Fibroblast of lung (primary cell): Measurements from ENCODE around the gene IGFBPL1. TPM values are rescaled to one million over a fixed set of nuclear protein-coding genes. Genes with fewer than 3 reads are reported as not detected.

Source experiments
- DNase-seq, 2 donors: peaks; one replicate each; pipeline versions ENCODE4 v3.0.0 to v3.0.0-alpha.2; 2010; ENCODE audit warnings: low read depth in 2 of 2
- H2AFZ ChIP-seq: 2 replicates; pipeline ENCODE4 v1.5.1; 2012; ENCODE audit warnings: low read length, control low read depth, inconsistent platforms
- H3K27ac ChIP-seq: 2 replicates; pipeline ENCODE4 v1.5.1; 2011; ENCODE audit warnings: low read length, control low read depth; ENCODE audit not compliant: insufficient read depth
- H3K27me3 ChIP-seq: 2 replicates; pipeline ENCODE4 v1.5.1; 2011; ENCODE audit warnings: mild to moderate bottlenecking, low read length; ENCODE audit not compliant: control insufficient read depth, insufficient read depth
- H3K36me3 ChIP-seq: 2 replicates; pipeline ENCODE4 v1.5.1; 2011; ENCODE audit warnings: low read length; ENCODE audit not compliant: control insufficient read depth, insufficient read depth
- H3K4me1 ChIP-seq: 2 replicates; pipeline ENCODE4 v1.5.1; 2011; ENCODE audit warnings: low read length; ENCODE audit not compliant: control insufficient read depth, insufficient read depth; ENCODE audit errors: extremely low read depth
- H3K4me2 ChIP-seq: 2 replicates; pipeline ENCODE4 v1.5.1; 2011; ENCODE audit warnings: low read length, control low read depth; ENCODE audit not compliant: insufficient read depth; ENCODE audit errors: extremely low read depth
- H3K4me3 ChIP-seq, 4 experiments: fragments of 200-600 bp in 1 of 4; sonication (generic) in 1 of 4; replicated peaks in 1 of 4; 2 replicates each; pipeline ENCODE4 v1.5.1; 2011 to 2016; ENCODE audit warnings: low read length in 4 of 4, low read depth in 3 of 4, mild to moderate bottlenecking in 3 of 4, control low read depth in 2 of 4, inconsistent platforms in 1 of 4, mixed read lengths in 1 of 4; ENCODE audit not compliant: insufficient read depth in 1 of 4; ENCODE audit errors: control extremely low read depth in 1 of 4
- H3K79me2 ChIP-seq: 2 replicates; pipeline ENCODE4 v1.5.1; 2012; ENCODE audit warnings: mild to moderate bottlenecking, low read length, inconsistent platforms; ENCODE audit not compliant: control insufficient read depth, insufficient read depth
- H3K9ac ChIP-seq: 2 replicates; pipeline ENCODE4 v1.5.1; 2011; ENCODE audit warnings: mild to moderate bottlenecking, low read length, control low read depth; ENCODE audit not compliant: insufficient read depth
- H3K9me3 ChIP-seq: 2 replicates; pipeline ENCODE4 v1.5.1; 2012; ENCODE audit warnings: low read depth, low read length; ENCODE audit not compliant: control insufficient read depth, insufficient read depth
- H4K20me1 ChIP-seq: 2 replicates; pipeline ENCODE4 v1.5.1; 2011; ENCODE audit warnings: low read length; ENCODE audit not compliant: control insufficient read depth, insufficient read depth; ENCODE audit errors: extremely low read depth
- EZH2 ChIP-seq: IDR thresholded peaks from 2 replicates; pipeline ENCODE4 v1.5.1; 2012; ENCODE audit warnings: low read length, control low read depth, mild to moderate bottlenecking; ENCODE audit errors: missing control alignments
- polyA plus RNA-seq, 2 donors: library from polyadenylated mRNA; depleted of rRNA in 1 of 2; stranded (reverse) in 1 of 2; unstranded in 1 of 2; fragments of >200 nt; gene quantifications; 2 replicates each; pipeline ENCODE4 v1.2.1, GENCODE V29; 2011 to 2012; ENCODE audit warnings: missing spikeins in 1 of 2
- total RNA-seq: library from RNA; depleted of rRNA; stranded (reverse); fragments of >200 nt; gene quantifications from 2 replicates; pipeline ENCODE4 v1.2.1, GENCODE V29; 2014
- TF ChIP-seq, protein P1 (sequence below), 2 donors: IDR thresholded peaks in 1 of 2; conservative IDR thresholded peaks in 1 of 2; 1 replicate in 1 of 2; 2 replicates in 1 of 2; pipeline ENCODE4 v1.5.1; 2011 to 2012; ENCODE audit warnings: low read length in 2 of 2, control low read depth in 1 of 2, inconsistent platforms in 1 of 2, low read depth in 1 of 2, mild to moderate bottlenecking in 1 of 2

Gene IGFBPL1
- total and polyA plus RNA-seq, 2 donors (not counting 1 experiment from before 2014, with no cell fraction given): not detected

DNA sequence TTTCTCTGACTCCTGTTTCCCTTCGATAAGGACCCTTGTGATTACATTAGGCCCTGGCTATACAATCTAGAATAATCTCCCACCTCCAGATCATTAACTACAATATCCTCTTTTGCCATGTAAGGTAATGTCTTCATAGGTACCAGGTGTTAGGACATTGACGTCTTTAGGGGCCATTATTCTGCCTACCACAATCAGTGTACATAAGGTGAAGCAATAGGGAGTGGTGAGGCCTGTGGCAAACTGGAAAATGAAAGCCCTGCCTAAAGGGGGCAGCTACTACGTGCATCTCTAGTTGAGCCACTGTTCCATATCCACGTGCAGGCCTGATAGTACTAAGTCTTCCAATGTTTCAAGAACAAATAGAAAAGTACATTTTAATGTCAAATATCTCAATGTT is 36.5 kb downstream of the IGFBPL1 start:
- no peak overlapping the region for H3K27ac ChIP-seq
- H3K9ac ChIP-seq: no peak overlapping the region
- no peak overlapping the region for H3K4me2 ChIP-seq

DNA sequence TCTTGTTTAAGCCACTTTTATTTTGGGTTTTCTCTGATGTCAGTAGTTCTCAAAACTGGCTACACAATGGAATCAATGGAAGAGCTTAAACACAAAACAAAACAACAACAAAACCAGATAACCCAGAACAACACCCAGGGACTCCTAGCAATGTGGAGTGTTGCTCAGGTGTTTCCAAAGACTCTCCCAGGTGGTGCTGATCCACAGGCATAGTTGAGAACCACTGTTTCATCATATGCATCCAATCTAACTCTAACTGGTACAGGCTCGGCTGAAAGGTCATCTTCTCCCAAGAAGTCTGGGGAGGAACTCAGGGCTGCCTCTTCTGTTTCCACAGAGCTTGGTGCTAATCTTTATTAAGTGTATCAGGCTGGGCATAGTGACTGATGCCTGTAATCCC is 37.2 kb downstream of the IGFBPL1 start:
- H3K27ac ChIP-seq: no peak overlapping the region

More for the DNA sequence above, 36.5 kb downstream of the IGFBPL1 start:
- no peaks in the 10 kb centered on the region for H3K4me1 ChIP-seq
- H3K9me3 ChIP-seq: no peaks in the 10 kb centered on the region
- no peaks in the 10 kb centered on the region for H4K20me1 ChIP-seq
- no peak overlapping the region for H3K4me3 ChIP-seq
- H3K27me3 ChIP-seq: no peaks in the 10 kb centered on the region
- no peaks in the 10 kb centered on the region for H3K79me2 ChIP-seq
- H3K36me3 ChIP-seq: no peaks in the 10 kb centered on the region
- no peak for DNase-seq
- H2AFZ ChIP-seq: no peak overlapping the region
- TF ChIP-seq EZH2: no peak
- TF ChIP-seq, protein P1, sequence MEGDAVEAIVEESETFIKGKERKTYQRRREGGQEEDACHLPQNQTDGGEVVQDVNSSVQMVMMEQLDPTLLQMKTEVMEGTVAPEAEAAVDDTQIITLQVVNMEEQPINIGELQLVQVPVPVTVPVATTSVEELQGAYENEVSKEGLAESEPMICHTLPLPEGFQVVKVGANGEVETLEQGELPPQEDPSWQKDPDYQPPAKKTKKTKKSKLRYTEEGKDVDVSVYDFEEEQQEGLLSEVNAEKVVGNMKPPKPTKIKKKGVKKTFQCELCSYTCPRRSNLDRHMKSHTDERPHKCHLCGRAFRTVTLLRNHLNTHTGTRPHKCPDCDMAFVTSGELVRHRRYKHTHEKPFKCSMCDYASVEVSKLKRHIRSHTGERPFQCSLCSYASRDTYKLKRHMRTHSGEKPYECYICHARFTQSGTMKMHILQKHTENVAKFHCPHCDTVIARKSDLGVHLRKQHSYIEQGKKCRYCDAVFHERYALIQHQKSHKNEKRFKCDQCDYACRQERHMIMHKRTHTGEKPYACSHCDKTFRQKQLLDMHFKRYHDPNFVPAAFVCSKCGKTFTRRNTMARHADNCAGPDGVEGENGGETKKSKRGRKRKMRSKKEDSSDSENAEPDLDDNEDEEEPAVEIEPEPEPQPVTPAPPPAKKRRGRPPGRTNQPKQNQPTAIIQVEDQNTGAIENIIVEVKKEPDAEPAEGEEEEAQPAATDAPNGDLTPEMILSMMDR (conservative IDR thresholded peaks at IDR 0.05 in 1 of 2, IDR thresholded peaks at IDR 0.05 in 1 of 2; ENCODE audit: low read depth in 1 of 2, low read length in 2 of 2): no peak

DNA sequence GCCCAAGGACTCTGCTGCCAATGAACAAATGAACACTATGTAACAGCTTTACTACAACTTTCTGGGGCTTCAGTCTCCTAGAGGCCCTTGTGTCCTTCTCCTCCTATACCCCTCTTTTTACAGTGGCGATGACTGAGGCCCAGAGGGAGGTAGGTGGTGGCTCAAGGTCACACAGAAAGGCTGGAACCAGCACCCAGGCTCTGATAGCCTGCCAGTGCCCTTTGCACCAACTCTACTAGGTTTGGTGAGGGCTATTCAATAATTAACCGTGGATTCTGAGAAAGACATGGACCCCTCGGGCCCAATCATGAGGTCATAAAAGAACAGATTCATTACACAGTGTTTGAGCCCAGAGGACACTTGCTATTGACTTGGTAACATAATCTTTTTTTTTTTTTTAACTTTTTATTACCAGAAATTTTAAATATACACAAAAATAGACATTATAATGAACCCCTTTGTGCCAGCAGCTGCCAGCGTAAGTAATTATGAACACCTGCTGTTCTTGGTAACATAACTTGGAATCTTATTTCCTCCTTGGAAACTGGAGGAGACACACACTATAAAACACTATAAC is 37.8 kb downstream of the IGFBPL1 start:
- Histone ChIP-seq H3K9me3 (no peaks in the 10 kb centered on the region), H3K79me2 (no peaks in the 10 kb centered on the region), H3K27me3 (no peaks in the 10 kb centered on the region), H3K4me2 (no peak overlapping the region), H3K4me3 (no peak overlapping the region), H3K4me1 (no peaks in the 10 kb centered on the region), H2AFZ (no peak overlapping the region), H4K20me1 (no peaks in the 10 kb centered on the region), H3K9ac (no peak overlapping the region), H3K36me3 (no peaks in the 10 kb centered on the region), H3K27ac (no peak overlapping the region)
- no peak for DNase-seq
- TF ChIP-seq, protein P1 (conservative IDR thresholded peaks at IDR 0.05 in 1 of 2, IDR thresholded peaks at IDR 0.05 in 1 of 2; ENCODE audit: low read depth in 1 of 2, low read length in 2 of 2): no peak
- no peak for TF ChIP-seq EZH2

More for the DNA sequence above, 37.2 kb downstream of the IGFBPL1 start:
- Histone ChIP-seq H4K20me1 (no peaks in the 10 kb centered on the region), H3K27me3 (no peaks in the 10 kb centered on the region), H3K9ac (no peak overlapping the region), H3K79me2 (no peaks in the 10 kb centered on the region), H3K4me2 (no peak overlapping the region), H3K4me3 (no peak overlapping the region), H3K36me3 (no peaks in the 10 kb centered on the region), H3K9me3 (no peaks in the 10 kb centered on the region), H2AFZ (no peak overlapping the region), H3K4me1 (no peaks in the 10 kb centered on the region)
- TF ChIP-seq, protein P1 (conservative IDR thresholded peaks at IDR 0.05 in 1 of 2, IDR thresholded peaks at IDR 0.05 in 1 of 2; ENCODE audit: low read depth in 1 of 2, low read length in 2 of 2): no peak
- TF ChIP-seq EZH2: no peak
- DNase-seq: no peak
